Pons (tissue), 1 donor: ENCODE data around the gene MSTO1.
"Not testable (repeated sequence)": the region's sequence is repeated elsewhere in the genome, so short reads cannot be mapped to it uniquely, and the experiment has no call there.

Source experiments
- DNase-seq: peaks from one replicate; pipeline ENCODE4 v3.0.0-alpha.2; 2016; ENCODE audit warnings: low spot score

The MSTO1 gene

DNA sequence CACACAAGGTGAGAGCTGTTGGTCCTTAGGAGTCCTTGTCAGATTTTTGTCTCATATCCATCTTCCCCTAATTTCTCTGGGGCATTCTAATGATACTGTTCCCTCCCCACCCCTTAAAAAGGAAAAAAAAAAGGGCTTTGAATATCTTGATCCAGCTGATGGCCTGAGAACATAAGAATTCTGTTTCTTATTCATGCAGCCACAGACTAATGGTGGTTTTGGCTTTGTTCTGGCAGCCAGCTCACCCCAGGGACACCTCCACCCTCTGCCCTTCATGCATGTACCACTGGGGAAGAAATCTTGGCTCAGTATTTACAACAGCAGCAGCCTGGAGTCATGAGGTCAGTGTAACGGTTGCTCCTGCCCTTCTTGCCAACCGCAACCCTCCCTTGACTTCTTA, 3.2 kb downstream of the MSTO1 start:
- not testable (repeated sequence) for DNase-seq

- DNase-seq: no peak
Measured at GRCh38 chr1:155622191-155622590, 12.2 kb downstream of the MSTO1 start.

DNA sequence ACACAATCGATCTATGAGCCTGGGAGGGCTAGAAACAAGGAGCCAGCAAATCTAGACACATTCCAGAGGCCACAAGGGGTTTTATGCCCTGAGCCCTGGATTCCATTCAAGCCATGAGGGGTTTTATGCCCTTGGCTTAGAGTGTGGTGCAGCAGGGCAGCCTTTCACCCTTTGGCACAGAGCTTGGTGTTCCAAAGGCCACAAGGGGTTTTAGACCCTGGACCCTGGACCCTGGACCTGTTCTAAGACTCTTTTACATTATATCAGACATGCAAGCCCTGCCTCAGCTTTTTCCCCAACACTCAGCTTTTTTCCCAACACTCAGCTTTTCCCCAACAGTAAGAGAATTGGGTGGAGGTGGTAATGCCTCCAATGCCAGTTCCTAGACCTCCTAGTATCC, 13.3 kb downstream of the MSTO1 start:
- DNase-seq: no peak

DNA sequence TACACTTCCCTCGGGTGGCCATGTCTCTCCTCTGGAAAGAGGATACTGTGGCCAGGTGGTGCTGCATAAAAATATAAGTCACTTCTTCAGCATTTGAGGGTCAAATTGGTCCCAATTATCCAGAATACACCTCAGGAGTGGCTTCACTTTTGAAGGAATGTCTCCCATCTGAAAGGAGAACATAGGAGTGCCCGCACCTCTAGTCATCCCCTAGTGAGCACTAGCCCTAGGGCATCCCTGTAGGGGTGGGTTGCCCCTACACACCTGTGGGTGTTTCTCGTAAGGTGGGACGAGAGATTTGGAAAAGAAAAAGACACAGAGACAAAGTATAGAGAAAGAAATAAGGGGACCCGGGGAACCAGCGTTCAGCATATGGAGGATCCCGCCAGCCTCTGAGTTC, 16.4 kb downstream of the MSTO1 start:
- not testable (repeated sequence) for DNase-seq

DNA sequence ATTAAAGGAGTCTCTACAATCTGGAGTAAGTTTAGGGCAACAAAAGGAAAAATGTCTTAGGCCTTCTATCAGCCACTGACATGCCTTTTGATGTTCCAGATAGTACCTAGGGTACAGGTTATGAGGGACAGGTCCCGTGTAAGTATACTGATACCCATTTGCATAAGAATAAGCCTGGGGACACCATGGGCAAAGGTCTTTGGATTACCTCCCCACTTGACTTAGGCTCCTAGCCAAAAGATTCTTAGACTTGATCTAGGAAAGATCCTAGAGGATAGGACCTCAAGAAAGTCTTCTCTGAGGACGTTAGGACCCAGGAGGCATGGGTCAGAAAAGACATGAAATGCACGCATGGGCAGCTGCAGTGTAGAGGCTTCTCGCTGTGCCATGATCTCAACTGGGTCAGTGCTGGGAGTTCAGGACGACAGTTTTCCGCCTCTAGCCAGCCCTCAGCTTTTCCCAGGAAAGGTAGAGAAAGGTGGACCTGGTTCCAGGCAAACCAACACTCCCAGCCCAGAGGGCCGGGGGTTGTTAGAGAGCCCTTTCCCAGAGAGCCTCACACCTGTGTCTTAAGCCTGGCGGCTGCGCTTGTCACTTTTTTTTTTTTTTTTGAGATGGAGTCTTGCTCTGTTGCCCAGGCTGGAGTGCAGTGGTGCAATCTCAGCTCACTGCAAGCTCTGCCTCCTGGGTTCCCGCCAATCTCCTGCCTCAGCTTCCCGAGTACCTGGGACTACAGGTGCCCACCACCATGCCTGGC, 26.6 kb downstream of the MSTO1 start:
- no peak for DNase-seq

- DNase-seq: no peak
Measured at GRCh38 chr1:155640367-155640766, 30.3 kb downstream of the MSTO1 start.

GRCh38 chr1:155642559-155643180, 32.7 kb downstream of the MSTO1 start:
- not testable (repeated sequence) for DNase-seq

GRCh38 chr1:155643230-155643629, 33.2 kb downstream of the MSTO1 start:
- DNase-seq: no peak

GRCh38 chr1:155645034-155645598, 35.1 kb downstream of the MSTO1 start:
- no peak for DNase-seq

- DNase-seq: no peak
Measured at GRCh38 chr1:155645648-155646047, 35.6 kb downstream of the MSTO1 start.

GRCh38 chr1:155646307-155646706, 36.3 kb downstream of the MSTO1 start:
- no peak for DNase-seq

DNA sequence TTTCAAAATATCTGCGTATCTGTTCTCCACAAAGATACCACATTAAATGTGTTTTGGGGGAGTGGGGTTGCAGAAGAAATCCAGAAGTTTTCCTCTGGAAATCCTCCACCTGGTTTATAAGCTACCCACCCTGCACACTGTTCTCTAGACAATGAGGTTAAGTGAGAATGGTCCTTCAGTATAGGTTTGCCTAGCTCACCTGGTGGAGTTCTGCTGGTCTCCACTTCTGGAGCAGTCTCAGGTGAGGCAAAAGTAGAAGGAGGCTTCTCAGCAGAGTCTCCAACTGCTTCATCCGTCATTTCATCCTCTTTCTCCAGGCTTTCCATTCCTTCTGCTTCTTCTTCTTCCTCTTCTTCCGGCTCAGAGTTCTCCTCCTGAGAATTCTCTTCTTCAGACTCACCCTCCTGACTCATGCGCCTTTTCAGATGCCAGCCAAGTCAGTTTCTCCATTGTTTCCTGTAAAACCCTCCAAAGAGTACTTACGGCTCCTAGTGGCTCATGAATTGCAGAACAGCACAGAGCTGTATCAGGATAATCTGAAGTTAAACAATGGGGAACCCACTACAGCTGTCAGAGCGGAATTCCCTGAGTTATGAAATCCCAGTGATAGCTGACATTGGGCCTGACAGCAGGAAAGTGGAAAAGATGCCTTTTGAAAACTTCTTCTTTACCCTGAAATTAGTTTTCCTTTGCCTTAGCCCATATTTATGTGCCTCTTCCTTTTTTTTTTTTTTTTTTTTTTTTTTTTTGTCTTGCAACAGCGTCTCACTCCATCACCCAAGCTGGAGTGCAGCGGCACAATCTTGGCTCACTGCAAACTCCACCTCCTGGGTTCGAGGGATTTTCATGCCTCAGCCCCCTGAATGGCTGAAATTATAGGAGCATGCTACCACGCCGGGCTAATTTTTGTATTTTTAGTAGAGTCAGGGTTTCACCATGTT, 38.5 kb downstream of the MSTO1 start:
- DNase-seq: peak; percentile 81

- DNase-seq: no peak
Measured at GRCh38 chr1:155649676-155650075, 39.7 kb downstream of the MSTO1 start.

- DNase-seq: no peak
Measured at GRCh38 chr1:155650231-155650757, 40.3 kb downstream of the MSTO1 start.

GRCh38 chr1:155651861-155652661, 42.0 kb downstream of the MSTO1 start:
- DNase-seq: no peak

DNA sequence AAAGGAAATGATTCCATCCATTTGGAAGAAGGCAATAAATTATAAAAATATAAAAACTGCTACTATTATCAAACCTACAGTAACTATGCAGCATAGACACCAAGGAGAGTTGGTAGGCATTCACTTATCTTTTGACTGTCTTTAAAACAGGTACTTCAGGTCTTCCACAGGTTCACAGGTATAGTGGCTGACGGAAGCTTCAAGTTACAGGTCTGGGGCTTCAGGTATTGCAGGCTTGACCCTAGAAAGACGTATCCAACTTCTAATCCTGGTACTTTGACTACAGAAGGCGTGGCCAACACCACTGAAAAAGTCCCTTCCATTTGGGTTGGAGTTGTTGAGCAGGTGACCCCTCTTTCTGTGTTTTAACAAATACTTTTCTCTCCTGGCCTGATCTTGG, 42.9 kb downstream of the MSTO1 start:
- no peak for DNase-seq

DNA sequence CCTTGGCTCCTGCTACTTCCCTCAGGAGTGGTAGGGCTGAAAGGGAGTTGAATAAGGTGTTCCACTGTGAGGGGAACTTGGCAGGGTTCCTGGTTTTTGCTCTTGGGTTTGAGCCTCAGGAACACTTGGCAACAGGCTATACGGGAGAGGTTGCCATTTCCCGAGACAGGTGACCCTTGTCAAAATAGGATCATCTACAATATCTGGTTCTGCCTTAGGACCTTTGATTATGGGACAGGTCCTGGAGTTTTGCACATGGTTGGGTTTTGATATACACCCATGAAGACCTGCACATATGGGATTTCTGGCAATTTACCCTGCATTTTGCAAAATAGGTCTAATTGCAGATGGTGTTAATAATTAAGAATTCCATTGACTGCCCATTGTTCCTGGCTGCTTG, 47.4 kb downstream of the MSTO1 start:
- DNase-seq: no peak

- not testable (repeated sequence) for DNase-seq
Measured at GRCh38 chr1:155661239-155661638, 51.2 kb downstream of the MSTO1 start.
